GM21825 (cell line): Measurements from ENCODE around the gene SP6.

ENCODE experiments used
- ATAC-seq: cut with Tn5 transposase; IDR thresholded peaks from one replicate; pipeline ENCODE4 v1.9.1; 2021; ENCODE audit warnings: mild to moderate bottlenecking, moderate library complexity; ENCODE audit not compliant: unreplicated experiment

The SP6 gene

DNA sequence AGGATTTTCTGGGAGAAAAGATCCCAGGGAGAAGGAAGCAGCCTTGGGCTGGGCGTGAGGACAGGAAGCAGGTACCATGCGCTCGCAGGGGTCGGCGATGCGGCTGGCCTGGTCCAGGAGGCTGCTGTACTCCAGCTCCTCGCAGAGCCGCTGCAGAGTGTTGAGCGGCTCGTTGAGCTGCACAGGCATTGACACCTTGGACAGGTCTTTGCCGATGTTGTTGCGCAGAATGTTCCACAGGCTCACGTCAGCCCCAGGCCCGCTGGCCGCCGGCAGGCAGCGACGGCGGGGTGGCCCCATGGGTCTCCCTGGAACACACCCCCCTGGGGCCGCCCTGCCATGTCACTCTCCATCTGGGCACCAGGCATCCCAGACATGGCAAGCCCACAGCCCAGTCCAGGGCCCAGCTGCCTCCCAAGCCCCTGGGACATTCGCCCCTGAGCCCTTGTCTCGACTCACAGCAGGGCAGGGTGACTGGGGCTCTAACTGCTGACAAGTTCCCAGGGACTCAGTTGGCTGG, 37.4 kb downstream of the SP6 start:
- no peak for ATAC-seq

DNA sequence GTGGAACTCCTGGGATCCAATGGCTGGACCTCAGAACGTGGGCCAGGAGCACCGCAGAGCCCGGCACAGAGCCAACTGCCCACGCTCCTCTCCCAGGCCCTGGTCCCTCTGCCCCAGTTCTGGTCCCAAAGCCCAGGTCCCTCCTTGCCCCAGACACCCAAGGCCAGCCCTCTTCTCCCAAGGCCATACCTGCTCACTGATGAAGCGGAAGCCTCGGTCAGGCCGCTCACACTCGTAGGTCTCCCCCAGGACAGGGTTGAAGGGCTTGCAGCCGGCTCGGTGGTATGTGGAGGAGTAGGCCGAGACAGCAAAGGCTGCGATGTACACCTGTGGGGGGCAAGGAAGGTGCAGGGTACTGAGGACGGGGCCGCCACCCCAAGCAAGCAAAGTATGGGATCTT, 37.9 kb downstream of the SP6 start:
- ATAC-seq = no peak

DNA sequence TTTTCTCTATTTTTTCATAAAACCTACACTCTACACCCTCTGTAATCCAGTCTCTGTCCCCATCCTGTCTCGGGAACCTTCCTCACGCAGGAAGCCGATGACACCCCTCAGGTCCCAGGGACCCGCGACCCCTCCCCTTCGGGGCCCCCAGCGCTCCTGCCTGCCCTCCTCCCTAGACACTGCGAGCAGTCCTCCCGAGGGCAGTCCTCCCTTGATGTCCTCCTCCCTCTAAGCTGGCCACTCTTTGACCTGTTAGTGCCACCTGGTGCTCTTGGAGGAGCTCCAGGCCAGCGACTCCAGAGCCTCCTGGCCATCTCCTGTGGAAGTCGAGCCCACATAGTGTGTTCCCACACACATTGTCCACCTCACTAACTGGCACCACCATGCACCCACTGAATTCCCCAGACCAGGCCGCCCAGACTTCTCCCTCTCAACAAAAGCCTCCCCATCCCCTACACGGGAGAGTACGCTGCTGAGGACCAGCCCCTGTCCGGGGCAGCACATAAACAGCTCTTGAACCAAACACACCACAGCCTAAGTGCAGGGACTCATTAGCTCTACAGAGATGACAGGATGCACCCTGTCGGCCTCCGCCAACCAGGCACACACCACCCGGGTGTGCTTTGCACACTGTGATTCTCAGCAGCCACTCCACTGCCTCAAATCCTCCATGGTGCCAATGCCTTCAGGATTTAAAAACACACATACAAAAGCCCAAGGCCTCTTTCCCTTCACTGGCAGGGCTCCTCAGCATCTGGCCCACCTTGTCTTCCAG, 38.6 kb downstream of the SP6 start:
- no peak for ATAC-seq

DNA sequence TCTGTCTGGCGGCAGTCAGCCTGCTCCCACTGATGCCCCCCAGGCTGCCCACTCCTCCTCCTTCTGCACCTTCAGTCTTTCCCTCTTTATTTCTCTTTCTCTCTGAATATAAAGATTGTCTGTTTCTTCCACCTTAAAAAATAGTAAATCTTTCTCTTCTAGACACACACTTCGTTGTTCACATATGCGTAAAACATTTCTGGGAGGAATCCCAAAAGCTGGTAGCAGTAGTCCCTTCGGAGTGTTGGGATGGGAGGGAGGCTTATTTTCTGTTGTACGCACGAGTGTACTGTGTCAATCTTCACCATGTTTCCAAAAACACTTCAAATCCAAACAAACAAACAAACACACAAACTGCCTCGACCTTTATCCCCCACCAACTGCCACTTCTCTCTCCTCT, 39.3 kb downstream of the SP6 start:
- no peak for ATAC-seq

DNA sequence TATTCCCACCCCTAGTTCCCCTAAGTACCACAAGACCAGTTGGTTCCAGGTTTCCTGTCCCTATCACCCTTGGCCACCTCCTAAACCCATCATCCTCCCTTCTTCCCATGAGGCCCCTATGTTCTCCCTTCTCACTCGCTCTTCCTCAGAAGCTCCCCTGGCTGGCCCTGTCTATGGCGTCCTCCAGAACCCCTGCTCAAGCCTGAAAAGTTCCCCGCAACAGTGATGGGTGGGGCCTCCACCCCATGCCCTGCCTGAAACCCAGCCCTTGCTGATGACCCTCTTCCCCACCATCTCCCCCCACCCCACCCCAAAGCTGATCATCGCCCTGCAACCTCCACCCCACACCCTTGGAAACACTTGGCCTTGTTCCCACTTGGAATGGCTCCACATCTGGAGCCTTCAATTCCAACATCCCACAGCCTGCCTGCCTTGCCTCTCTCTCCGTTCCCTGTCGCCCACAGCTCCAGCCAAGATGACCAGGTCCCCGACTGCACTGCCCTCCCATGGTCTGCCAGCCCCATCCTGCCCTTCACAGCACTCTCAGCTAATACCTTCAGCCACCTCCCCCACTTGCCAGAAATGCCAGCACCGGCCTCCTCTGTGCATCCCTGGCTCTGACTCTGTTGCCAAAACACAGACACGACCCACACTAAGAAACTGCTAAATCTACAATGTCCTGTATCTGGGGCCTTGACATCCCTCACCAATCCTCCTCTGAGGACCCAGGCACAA, 39.9 kb downstream of the SP6 start:
- ATAC-seq = no peak

DNA sequence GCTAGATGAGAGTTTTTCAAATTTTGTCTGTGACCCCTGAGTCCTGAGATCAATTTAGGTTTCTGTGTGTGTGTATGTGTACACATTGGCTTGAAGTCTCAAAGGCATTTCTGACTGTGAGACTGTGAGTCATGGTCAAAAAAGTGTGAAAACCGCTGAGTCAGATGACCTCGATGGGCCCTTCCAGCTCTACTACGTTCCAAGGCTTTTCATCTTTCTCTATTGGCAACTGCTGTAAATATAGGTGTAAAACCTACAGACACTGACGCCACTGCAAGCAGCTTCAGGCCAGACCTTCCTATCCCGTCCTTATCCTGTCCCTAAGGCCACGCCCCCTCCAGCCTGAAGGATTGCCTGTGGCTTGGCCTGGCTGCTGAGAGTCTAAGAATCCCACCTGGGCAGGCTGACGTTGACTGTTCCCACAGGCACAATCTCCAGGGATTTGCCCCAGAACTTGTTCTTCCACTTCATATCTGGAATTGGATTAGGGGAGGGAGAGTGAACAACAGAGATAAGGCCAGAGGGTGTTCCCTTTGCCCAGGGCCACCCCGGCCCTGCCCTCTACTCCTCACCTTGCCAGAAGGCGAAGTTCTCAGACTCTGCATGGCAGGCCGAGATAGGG, 40.7 kb downstream of the SP6 start:
- ATAC-seq = no peak

DNA sequence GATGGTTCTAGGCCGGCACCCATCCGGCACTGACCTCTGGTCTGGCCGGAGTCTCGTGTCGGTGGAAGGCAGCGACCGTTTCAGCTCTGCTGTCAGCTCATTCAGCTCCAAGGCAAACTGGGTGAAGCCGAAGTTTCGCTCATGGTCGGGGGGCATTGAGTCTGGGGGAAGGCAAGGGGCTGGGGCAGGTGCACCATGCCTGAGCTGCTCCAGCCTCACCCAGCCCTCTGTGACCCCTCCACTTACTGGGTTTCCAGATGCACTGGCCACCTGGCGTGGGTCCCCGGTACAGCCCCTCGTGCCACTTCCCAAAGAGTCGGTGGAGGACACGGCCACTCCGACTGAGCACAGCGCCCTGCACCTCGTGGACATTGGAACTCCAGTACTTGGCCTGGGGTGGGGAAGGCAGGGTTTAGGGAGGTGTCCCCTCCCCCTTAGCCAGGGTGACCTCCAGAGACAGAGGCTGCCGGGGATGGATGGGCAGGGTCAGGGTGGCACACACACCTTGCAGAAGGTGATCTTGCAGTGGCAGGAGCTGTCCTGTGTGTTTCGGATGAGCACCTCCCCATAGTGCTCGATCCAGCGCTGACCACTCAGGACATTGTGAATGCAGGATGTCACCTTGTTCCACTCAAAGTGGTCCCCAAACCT, 42.0 kb downstream of the SP6 start:
- ATAC-seq = no peak

DNA sequence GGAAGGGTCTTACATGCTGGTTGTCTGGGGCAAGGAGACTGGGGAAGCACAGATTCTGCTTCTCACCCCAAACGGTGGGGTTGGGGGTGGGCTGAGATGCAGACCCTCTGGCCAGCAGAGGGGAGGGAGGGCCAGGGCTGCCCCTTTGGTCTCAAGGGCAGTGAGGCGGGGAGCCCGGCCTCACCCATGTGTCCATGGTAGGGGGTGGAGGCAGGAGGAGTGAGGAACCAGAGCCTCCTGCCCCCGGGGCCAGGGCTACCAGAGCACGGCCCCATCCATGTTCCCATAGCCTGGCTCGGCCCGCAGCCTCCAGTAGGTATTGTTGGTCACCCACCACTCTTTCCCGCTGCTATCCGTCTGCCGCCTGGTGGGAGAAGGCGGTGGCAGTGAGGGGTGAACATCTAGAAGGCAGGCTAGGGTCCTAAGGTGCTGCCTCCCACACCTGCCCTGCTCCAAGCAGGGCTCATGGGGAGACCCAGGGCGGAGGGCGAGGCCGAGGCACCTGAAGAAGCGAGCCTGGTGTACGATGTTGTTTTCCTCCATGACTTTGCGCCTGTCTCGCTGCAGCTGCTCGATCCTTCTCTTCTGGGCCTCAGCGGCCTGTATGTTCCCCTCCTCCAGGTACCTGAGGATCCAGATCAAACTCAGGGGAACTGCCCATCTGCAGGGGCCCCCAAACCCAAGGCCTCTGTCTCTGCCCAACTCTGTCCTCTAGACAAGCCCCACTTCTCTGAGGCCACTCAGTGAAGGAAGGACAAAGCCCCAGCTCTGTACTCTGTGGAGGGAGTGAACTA, 42.7 kb downstream of the SP6 start:
- ATAC-seq = no peak

DNA sequence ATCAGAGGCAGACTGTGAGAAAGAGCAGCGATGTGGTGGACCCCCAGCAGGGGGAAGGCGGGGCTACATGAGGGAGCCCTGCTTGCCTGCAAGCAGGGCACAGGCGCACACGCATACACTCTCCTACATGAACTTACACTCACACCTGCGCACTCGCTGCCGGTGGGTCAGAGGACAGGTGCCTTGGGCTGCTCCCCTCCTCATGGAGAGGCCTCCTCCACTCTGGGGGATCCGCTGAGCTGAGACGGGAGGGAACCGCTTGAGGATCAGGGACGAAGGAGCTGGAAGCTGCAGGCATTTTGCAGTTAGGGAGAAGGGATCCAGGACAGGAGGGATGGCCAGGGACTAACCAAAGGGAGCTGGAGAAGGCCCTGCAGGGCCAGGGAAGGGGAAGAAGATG, 43.5 kb downstream of the SP6 start:
- no peak for ATAC-seq

DNA sequence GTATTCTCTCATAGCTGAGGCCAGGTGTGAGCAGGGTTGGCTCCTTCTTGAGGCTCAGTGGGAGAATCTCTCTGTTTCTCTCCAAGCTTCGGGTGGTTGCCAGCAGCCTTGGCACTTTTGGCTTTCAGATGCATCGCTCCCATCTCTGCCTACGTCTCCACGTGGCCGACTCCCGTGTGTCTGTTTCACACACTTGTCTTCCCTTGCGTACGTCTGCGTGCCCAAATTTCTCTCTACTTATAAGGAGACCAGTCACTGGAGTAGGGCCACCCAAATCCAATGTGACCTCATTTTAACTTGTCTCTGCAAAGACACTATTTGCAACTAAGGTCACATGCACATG, 44.1 kb downstream of the SP6 start:
- ATAC-seq = no peak

DNA sequence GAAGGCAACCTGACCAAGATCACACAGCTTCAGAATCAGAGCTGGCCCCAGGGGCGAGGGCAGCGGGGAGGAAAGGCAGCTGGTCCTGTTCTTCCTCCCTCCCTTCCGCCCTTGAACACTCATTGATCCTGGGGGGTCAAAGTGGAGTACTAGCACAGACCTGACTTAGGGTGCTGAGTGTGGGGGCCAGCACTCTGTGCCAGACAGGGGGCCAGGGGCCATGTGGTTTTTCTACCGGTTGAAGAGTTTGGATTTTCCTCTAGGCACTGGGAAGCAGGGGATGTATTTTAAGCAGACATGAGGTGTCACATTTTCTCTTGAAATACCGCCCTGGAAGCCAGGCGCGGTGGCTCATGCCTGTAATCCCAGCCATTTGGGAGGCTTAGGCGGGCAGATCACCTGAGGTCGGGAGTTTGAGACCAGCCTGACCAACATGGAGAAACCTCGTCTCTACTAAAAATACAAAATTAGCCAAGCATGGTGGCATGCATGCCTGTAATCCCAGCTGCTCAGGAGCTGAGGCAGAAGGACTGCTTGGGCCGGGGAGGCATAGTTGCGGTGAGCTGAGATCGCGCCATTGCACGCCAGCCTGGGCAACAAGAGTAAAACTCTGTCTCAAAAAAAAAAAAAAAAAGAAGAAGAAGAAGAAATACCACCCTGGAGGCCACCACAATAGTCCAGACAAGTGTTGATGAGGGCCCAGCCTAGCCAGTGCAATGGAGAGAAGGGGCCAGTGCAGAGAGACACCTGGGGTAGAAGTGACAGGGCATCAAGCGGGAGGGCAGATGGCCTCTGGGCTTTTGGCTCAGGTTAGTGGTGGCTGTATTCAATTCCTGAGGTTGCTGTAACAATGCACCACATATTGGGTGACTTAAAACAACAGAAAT, 44.7 kb downstream of the SP6 start:
- ATAC-seq = no peak

DNA sequence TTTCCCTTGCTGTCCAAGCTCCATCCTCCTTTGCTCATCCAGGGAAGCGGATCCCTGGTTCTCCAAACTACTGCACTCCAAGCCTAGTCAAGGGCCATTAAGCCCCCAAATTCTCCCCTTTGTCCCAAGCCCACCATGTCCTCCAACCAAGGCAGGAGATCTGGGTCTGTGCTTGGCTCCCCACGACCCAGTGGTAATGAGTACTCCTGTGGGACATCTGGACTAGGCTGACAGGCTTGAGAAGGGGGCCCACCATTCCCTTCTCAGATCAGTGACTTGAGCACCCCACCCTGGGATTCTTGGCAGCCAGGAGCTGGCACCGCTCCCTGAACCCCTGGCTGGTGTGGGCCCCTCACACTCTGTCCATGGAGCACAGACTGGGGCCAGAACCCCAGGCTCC, 46.5 kb downstream of the SP6 start:
- ATAC-seq = no peak

DNA sequence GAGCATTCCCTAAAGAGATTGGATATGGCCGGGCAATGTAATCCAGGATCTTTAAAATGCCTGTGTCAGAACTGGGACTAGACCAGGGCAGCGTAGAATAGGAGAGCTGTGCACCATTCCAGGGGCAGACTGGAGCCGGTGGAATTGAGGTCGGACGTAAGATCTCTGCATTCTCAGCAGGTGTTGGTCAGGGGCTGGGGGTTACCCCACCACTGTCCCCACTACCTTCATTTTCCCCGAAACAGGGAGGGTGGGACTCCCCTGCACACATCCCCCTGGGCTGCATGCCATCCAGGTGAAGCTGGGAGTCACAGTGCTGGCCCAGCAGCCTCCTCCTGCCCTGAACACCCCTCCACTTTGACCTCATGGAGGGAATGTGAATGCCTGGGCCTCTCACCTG, 47.2 kb downstream of the SP6 start:
- ATAC-seq = no peak

DNA sequence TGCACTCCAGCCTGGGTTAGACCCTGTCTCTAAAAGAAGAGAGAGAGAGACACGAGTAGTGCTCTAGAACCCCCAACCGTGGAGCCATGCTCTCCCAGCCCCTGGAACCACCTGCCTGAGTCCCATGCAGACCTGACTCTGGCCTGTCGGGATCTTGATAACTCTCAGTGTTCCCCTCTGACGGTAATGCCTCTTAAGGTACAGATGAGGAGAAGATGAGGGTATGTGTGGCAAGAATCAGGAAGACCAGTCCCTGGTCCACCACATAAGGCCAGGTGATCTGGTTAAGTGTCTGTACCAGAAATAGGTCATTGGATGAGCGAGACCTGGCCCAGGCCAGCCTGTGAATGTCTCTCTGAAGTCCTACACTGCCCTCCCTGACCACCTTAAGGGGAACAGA, 47.8 kb downstream of the SP6 start:
- no peak for ATAC-seq

DNA sequence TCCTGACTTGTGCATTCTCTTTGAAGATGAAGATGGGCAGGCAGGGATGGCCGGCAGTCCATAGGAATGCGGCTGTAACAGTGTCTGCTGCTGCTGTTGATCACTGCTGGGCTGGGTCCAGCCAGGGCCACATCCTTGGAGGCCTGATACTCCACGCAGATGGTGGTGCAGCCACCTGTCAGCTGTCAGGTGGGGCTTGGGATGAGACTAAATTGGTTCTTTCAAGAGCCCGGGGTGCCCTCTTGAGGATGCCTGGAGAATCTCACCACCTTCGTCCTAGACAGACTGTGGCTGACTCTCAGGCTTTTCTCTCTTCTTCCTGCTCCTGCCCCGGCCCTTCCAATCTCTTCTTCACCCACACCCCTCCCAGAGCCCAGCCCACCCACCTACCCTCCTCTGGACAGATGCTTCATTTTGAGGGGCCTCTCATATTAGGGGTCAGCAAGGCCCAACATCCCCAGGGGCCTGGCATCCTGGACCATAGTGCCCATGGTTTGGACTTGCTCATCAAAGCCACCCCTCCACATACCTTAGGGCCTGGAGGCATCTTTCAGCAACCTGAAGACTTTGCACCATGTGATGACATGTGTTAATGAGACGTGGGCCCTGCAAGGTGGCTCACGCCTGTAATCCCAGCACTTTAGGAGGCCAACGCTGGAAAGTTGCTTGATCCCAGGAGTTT, 48.5 kb downstream of the SP6 start:
- ATAC-seq = peak; percentile 50

DNA sequence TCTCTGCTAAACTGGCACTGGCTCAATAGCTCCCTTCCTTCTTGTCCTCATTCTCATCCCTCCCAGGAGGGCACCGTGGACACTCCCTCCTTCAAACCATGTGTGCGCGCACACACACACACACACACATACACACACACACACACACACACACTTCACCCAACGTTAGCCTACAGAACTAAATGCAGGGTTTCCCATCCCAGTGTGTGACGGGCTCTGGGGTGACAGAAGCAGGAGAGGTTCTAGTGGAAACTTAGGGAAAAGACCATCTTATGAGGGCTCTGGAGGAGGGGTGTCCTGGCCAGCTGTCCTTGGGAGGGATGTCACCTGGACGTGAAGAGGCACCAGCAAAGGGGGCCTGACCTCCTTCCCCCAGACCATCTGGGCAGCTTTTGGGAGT, 49.1 kb downstream of the SP6 start:
- ATAC-seq = no peak

DNA sequence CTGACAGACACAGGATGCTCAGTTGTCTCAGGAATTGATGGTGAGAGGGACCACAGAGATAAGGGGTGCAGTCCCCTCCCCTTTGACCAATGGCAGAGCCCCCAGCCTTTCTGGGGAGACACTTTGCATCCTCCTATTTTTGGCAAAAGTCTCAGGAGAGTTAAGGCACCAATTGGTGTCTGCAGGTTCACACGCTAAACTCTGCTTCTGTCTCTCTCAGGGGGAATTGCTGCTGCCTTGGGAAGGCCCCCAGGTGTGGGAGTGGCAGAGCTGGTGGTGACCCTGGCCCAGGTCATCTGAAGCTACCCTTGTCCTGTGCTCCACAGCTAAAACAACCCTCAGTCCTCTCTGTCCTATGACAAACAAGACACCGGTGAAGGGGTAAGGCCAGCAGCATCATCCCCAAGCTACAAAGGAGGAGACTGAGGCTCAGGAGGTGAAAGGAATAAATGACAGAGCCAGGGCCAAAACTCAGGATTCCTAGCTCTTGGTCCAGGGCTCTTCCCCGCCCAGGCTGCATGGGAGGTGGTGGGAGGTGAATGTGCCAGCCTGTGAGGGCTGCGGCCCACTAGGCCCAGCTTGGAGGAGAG, 49.7 kb downstream of the SP6 start:
- ATAC-seq = no peak

DNA sequence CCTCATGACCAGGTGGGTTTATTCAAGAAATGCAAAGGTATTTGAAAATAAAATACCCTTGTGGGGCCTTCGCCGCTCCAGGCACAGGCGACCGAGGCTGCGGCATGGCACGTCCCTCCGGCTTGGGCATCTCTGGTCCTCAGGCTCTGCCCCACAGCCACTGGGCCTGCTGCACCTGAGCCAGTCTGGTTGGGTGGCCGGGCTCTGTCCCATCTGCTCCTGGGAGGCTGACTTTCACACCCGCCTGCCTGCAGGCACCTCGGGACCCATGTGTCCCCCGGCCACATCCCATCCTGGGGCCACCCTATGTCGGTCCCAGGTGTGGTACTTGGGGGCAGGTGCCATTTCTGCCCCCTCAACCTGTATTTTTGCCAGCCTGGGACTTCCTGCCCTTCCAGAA, 50.3 kb downstream of the SP6 start:
- ATAC-seq = no peak

DNA sequence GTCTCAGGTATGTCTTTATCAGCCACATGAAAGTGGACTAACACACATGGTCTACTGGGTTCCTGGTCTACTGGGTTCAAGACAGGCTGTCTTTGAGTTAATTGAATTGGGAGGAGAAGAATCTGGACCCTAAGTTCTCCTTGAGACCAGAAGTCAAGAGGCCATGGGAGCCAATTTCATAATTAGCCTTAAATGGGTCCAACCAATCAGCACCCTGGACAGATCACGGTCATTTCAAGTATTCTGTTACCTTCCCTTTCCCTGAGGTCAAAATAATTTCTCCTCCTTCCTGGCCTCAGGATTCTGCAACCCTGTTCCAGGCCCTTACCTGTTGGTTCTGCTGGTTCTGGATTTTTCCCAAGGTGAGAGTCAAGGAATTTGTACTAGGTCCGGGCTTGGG, 53.2 kb downstream of the SP6 start:
- no peak for ATAC-seq
